ENCODE data around the gene ALDH1A3.

Gene ALDH1A3

DNA sequence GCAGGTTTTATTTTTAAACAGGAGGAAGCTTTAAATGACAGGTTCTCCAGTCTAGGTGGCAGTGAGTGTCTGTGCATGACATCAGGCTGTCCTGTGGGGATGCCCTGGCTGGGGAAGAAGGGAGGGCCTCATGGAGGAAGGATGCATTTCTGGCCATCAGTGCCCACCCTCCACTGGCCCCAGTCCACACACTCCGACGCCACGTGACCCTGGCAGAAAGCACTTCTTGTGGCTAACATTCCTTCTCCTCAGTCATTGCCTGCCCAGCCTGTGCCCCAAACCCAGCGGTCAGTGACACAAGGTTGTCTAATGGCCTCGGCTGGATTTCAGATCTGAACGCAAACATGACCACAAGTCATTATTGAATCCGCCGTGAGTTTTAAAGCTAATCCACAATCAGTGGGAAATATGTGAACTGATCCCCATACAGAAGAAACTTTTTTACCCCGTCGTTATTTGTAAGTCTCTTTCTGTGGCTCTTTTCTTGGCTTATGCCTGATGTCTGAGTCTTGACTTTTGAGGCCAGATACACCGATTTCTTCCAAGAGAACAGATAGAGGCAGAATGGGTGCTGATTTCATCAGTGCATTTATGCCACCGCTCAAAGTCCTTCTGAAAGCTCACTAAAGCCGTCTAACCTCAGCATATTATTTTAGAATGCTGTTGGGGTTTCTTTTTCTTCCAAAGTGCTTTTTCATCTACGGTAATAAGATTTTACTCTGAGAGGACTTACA, 22.2 kb downstream of the ALDH1A3 start:
- no peak for DNase-seq (ENCODE audit: low read depth)

DNA sequence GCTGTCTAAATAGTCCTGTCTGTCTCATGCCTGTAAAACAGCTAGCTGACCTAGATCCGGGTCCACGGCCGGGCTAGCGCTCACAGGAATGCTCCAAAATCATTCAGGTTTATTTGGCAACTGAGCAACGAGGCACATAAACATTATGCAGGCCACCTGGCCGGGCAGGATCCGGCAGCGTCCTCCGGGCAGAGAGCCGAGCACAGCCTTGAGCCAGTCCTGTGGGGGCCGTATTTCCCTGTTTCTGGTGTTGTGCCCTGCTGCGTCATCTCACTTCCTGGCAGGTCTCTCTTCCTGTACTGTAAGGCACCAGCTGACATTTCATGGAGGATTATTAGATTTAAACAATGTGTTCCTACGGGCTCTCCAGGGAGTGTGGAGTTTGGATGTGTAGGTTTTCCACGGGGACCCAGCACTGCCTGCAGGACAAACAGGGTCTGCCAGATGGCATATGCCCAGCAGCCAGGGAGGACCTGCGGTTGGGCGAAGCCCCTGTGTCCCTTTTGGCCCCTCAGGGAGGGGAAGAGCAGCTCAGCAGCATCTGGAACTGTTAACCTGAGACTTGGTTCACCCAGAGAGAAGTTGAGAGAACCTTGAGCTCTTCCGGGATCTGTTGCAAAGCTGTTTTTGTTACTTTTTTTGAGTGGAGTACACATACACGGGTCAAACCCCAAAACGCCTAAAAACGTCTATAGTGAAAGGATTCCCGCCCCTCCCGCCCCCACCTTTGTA, 23.0 kb downstream of the ALDH1A3 start:
- no peak for DNase-seq (ENCODE audit: low read depth)

DNA sequence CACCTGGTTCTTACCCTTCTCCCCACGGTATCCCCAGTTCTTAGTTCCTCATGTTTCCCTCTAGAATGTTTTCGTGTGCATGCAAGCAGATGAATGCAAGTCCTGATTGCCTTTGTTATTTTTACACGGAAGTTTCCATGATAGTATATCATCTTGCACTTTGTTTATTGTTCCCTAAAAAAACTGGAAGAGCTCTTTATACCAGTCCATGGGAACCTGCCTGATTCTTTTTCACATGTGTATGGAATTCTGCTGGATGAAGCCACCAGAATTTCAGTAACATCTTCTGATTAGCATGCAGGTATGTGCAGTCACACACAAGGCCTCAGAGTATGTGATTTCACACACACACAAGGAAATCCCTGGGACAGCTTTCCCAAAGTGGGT, 23.5 kb downstream of the ALDH1A3 start:
- no peak for DNase-seq (ENCODE audit: low read depth)

DNA sequence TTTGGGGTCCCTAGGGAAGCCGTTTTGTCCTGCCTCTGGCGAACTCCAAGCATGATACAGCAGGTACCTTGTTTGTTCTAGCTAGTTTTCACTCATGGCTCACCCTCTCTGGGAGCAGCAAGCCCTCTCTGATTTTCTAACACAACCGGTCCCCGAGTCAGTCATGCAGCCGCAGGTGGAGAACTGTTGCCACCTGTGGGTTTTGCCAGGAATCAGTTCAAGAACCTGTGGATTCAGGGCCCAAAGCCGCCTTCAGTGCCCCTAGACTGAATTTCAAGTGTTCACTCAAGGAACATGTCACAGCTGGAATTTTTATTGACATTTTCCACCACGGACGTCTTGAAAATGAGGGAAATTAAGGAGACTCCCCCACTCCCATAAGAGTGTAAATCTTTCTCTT, 26.2 kb downstream of the ALDH1A3 start:
- DNase-seq (ENCODE audit: low read depth): no peak

DNA sequence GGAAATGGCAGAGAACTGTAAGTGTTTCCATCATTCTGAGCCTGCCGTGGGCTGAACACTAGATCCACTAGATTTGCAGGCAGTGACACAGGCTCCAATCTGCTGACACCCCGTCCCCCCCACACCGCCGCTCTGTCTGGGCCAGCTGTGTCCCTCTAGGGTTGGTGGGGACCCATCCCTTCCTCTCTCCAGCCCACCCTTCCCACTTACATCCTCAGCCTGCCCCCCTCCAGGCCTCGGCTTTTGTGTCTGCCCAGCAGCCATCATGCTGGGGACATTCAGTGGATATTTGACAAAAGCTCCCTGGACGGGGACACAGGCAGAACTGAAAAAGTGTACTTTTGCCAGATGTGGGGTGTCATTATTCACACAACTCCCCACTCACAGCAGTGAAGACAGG, 28.8 kb downstream of the ALDH1A3 start:
- DNase-seq (ENCODE audit: low read depth): no peak

DNA sequence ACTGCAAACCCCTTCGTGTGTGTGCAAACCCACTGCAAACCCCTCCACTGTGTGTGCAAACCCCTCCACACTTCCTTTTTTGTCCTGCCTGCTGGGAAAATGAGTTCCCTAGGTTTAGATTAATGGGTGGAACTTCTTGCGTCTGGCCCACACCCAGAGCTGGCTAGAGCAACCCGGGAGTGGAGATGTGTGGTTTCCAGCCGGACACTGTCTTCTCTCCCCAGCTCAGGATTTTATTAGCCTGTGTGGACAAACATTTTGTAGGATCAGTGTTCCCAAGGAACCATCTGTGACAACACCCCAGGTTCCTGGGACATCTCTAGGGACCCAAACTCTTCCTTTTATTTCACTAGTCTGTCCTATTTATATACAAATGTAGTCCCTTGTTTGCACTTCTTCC, 29.9 kb downstream of the ALDH1A3 start:
- no peak for DNase-seq (ENCODE audit: low read depth)

DNA sequence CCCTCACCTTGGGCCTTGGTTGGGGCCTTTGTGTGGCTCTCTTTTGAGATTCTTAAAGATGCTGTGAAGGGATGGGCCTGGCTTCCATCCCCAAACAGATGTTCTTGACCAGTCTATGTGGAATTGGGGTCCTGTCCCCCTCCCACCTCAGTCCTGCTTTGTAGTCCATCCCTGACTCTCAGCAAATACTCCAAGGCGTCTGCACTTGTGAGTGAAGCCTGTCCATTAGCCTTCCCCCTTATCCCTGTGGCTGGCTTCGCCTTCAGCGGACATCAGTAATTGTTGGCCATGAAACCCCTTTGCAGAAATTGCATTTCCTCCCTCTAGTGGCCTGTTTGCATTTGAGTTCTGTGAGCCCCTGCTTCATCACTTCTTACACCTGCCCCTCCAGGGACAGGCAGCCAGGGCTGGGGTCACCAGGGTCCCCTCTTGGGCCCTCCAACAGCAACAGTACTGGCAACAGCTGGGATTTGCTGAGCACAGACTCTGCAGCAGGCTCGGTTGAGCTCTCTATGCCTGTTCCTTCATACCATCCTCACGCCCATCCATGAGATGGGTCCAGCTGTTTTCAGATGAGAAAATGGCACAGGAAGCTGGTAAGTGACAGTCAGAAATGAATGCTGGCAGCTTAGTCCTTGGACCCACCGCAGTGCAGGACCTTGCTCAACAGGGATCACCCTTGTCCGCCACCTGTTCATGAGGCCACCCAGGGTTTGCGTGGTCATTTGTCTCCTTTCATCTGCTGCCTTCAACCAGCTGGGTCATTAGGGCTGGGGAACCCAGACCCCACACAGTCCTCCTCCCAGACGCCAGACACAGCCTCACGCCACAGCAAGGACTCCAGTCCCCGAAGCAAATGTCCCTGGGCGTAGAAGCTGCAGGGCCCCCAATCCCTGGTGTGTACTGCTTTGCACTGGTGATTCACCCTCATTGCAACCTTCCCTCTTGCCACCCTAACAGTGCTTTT, 30.6 kb downstream of the ALDH1A3 start:
- DNase-seq (ENCODE audit: low read depth): no peak

DNA sequence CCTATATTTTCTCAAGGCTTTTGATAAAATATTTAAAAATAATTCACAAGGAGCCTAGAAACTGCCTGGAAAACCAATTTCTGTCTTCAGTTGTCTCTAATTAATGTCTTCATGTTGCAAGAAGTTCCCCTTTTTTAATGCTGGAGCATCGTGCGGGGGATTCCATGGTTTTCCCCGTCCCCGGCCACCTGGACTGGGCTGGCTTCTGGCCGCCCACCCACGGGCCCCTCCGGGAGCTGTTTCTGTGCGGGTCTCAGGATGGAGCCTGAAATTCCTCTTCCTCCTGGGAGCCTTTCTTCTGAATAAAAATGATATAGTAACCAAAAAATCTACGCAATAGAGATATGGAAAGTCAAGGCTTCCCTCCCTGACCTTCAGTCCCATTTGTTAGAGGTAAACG, 31.5 kb downstream of the ALDH1A3 start:
- no peak for DNase-seq (ENCODE audit: low read depth)

DNA sequence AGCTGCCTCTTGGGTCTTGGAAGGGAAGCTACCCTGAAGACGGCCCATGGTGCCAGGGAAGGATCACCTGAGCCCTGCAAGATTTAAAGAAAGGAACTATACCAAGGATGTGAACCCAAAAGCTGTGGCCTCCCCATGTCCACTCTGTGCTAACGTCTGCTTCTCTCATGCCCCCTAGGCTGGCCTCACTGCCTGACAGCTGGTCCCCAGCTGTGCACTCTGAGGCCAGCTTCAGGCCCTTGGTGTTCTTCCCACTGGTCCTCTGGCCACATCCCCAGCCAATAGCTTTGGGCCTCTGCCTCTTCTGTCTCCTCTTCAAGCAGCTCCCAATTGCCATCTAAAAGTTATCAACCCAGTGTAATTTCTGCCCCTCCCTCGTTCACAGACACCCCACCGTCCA, 34.3 kb downstream of the ALDH1A3 start:
- no peak for DNase-seq (ENCODE audit: low read depth)

DNA sequence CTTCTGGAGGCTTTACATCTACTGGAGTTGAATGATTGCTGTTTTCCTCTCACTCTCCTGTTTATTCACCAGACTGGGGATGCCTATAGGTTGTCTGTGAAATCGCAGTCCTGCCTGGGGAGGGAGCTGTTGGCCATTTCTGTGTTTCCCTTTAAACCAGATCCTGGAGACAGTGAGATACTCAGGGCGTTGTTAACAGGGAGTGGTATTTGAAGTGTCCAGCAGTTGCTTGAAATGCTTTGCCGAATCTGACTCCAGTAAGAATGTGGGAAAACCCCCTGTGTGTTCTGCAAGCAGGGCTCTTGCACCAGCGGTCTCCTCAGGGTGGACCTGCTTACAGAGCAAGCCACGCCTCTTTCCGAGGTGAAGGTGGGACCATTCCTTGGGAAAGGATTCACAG, 35.2 kb downstream of the ALDH1A3 start:
- DNase-seq (ENCODE audit: low read depth): no peak

DNA sequence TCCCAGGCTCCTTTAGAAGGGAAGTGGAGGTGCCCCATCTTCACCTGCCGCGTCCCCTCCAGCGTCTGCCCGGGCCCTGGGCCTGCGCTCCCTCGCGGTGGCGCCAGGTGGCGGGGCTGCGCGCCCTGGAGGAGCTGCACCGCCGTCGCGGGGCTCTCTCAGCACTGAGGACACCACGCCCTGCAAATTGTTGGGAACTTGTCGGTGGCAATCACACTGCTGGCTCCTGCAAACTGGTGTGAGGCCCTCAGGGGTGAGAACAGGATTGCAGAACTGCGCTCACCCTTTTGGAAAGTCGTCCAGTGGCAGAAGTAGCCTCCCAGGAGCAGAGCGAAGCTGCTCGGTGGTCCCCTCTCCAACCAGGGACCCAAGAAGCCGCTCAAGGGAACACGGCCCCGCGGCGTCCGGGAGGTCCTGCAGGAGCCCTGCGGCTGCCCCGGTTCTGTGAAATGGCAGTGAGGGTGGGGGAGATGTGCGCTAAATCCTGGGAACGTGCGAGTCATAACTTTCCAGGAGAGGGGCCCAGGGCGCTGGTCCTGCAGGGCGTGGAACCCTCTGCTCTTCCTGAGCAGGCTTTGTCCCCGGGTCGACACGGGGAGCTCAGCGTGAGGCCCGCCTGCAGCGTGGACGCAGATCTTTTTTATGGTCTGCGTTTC, 38.5 kb downstream of the ALDH1A3 start:
- peak; percentile 56 for DNase-seq (ENCODE audit: low read depth)

DNA sequence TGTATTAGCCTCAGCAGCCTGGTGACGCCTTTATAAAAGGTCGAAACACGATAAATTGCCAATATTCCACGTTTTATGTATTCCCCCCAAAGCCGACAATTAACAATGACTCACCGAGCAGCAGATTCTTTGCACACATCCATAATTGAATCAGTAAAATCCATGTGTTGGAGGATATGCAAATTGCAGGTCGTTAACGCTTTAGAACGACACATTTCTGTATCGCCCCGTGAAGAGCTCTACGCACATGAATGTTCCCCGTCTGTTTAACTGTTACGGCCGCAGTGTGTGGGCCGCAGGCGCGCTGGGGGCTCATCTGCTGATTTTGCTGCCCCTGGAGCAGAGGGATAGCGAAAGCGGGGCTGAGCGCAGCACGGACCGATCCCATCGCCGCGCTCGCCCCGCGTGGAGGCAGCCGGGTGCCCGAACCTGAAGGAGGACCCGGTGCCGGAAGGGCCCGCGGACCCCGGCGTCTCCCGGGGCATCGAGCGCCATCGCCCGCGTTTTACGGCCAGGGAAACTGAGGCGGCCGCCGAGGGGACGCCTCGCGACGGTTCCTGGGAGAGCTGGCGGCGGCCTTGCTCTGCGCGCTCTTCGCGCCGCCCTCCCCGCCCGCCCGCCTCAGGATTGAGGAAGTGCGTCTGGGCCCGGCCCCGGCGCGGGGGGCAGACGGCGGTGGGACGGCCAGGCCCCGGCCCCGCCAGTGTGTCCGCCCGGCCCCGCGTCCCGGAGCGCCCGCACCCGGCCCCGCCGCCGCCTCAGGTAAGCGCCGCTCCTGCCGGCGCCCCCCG, 39.3 kb downstream of the ALDH1A3 start, which contains the start of gene LRRK1:
LRRK1 (plus strand) TSS at position 668 of the 791 bp plus-strand sequence. CDS start 5,276 bp downstream, outside the sequence.
- DNase-seq (ENCODE audit: low read depth): no peak

DNA sequence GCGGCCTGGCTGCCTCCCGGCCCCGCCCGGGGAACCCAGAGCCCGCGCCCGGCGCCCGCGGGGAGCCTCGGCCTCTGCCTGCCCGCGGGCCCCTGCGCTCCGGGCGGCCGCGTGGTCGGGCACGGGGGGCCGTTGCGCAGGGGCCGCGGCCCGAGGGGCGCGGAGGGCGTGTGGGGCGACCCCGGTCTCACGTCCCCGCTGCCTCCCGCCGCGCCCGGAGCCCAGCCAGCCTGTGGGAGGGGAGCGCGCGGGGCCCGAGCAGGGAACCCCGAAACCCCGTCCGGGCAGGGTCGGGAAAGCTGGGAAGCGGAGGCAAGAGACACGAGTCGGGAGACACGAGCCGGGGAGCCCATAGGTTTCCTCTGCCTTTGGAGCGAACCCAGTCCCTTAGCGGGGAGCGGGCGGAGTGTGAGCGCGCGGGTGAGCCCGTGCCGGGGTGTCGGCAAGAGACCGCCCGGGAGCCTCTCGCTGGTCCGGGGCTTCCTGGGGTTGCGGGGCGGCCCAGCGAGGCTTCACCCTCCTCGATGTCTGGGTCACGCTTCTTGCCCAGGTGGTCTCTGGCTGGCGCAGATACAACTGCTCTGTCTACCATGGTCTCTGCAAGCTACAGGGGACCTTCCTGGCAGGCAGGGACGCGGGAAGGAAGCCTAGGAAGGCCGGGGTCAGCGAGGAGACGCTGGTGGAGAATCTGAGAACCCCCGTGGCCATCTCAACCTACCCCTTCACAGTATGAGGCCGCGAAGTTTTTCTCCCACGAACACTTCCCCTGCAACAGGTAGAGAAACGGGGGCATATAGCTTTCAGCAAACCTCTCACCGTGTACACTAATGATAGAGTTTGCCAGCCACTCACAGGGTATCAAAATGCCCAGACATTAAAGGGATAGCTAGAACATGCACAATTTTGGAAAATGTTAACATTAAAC, 40.1 kb downstream of the ALDH1A3 start:
- DNase-seq (ENCODE audit: low read depth): no peak

DNA sequence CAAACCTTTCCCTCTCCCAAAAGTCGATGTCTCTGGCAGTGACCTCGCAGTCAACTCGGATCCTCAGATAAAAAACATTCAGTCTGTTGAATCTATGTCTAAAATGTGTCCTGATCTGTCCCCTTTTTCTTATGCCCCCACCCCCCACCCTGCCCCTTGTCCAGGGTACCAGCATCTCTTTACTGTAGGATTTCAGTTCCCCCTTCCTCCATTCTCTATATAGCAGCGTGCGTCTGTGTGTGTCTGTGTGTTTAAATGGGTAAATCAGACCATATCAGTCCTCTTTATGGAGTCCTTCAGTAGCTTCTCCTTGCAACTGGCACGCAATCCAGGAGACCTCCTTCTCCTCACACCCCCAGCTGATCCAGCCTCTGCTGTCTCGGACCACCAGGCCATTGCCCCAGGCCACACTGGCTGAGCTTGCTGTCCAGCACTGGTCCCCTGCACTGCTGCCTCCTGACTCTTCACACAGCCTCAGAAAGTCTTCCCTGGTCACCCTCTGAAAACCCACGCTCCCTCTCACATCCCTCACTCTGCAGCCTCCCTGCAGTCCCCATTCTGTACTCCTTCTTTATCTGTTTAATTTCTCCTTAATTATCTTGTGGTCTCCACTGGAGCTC, 41.0 kb downstream of the ALDH1A3 start:
- no peak for DNase-seq (ENCODE audit: low read depth)

DNA sequence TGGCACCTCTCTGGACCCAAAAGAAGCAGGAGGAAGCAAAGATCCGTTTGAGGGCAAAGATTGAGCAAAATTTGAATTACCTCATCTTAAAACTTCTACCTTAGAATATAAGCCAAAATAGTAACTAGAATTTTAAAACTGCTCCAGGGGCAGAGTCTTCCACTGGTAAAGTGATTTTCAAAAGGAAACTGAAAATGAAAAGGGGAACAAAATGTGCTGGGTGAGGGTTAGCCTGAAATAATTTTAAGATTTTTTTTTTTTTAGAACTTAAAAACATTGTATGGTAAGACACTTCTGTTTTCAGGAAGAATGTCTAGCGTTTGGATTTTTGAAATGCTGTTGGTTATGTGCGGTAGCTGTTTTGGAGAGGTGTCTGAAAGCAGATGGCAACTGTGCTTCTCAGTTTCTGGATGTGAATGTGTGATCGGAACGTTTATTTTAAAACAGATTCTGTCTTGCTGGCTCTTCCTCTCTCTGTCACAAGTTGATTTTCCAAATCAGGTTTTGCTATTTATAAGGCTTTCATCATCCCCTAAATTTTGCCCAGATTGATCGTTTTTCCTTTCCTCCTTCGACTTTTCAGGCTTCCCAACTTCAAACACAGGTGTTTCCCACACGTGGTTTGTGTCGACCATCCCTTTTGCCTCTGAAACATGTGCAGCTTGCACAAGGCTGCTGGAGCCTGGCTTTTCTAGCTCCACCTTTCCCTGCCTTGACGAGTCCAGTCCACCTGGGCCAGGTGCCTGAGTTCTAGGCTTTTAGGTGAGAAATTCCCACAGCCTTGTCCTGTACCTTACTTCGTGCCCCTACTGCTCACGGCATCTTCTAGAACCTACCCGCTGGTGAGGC, 42.8 kb downstream of the ALDH1A3 start:
- no peak for DNase-seq (ENCODE audit: low read depth)

DNA sequence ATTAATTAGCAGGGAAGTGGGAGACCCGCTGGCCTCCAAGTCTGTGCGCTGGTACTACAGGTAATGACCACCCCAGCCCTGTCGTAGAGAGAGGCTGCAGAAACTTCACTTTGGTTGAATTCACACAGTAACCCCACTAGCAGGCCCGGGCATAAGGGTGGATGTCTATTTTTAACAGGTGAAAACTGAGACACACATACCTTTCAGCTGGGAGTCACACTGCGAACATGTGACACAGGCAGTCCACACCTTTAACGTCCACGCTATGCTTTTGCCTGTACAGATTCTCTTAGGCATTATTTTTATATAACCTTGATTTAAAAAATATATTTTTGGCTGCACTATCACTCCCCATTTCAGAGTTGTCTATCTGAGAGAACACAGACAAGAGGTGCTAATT, 43.4 kb downstream of the ALDH1A3 start:
- DNase-seq (ENCODE audit: low read depth): no peak

DNA sequence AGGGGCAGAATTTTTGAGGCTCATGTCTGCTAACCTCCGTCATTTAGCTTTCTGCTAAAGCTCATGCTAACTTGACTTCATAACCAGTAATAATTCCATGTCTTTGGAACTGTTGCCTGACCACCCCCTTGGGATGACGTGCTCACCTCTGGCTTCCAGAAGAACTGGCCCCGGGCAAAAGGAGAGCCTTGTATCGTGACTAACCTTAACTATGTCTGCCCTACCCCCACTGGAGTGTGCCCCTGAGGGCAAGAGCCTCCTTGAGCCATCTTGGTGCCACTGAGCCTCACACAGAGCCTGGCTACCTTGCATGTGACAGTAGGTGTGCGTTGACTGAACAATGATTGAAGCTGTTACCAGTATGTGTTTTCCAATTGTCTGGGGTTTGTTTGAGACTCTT, 44.3 kb downstream of the ALDH1A3 start:
- no peak for DNase-seq (ENCODE audit: low read depth)

DNA sequence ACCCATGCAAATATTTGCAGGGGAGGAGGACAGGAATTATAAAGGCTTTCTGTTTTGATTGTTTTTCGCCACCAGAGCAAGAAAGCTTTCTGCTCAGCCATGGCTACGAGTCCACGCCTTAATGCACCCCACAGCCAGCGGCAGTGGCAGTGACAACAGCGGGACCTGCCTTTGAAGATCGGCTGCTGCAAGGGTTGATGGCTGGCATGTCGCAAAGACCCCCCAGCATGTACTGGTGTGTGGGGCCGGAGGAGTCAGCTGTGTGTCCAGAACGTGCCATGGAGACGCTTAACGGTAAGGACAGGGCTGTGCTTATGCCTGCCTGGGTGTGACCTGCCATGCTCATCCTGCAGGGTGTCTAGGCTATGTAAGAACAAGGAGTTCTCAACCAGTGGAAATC, 44.8 kb downstream of the ALDH1A3 start:
- no peak for DNase-seq (ENCODE audit: low read depth)

DNA sequence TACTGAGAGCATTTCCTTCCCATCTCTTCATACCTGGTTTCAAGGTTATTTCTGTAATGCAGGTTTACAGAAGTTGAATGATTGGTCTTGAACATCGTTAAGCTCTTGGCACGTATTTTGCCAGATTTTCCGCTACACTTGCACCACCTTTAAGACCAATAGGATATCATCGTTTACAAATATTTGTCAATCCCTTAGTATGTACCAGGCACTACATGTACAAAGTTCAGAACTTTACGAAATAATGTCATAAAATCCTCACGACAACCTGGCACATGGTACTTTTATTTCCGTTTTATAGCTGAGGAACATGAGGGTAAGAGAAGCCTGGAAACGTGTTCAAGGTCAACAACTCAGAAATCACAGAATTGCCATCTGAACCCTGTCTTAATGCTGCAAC, 45.8 kb downstream of the ALDH1A3 start:
- no peak for DNase-seq (ENCODE audit: low read depth)
